Upper lobe of left lung (tissue), 4 donors: Measurements from ENCODE around the gene ARHGAP24.

ENCODE experiments used
- CTCF ChIP-seq, 6 experiments: fragments of 450-650 bp in 4 of 6; fragments of 200-600 bp in 2 of 6; sonication (generic) in 2 of 6; IDR thresholded peaks; one replicate each; pipeline ENCODE4 v1.5.1; 2016 to 2019; ENCODE audit warnings: antibody characterized with exemption in 6 of 6
- EP300 ChIP-seq, 4 donors: sonication (generic); formaldehyde crosslinking; IDR thresholded peaks; one replicate each; pipeline ENCODE4 v1.5.1; 2017; ENCODE audit warnings: antibody characterized with exemption in 4 of 4, control low read depth in 2 of 4
- POLR2A ChIP-seq, 4 donors: fragments of 450-650 bp; IDR thresholded peaks; one replicate each; pipeline ENCODE4 v1.5.1; 2016 to 2017; ENCODE audit warnings: antibody characterized with exemption in 4 of 4, mild to moderate bottlenecking in 2 of 4
- POLR2AphosphoS5 ChIP-seq, 2 donors: sonication (generic); formaldehyde crosslinking; IDR thresholded peaks; one replicate each; pipeline ENCODE4 v1.5.1; 2017; ENCODE audit warnings: antibody characterized with exemption in 2 of 2

- TF ChIP-seq POLR2A (IDR thresholded peaks at IDR 0.05), result no peak
- no peak for TF ChIP-seq CTCF (IDR thresholded peaks at IDR 0.05)
- no peak for TF ChIP-seq POLR2AphosphoS5 (IDR thresholded peaks at IDR 0.05)
- no peak for TF ChIP-seq EP300 (IDR thresholded peaks at IDR 0.05)
Observed at GRCh38 chr4:85928775-85929591, 454.0 kb downstream of the ARHGAP24 start.
